DOHH2 (cell line): ENCODE results near the gene IFNE.

Source experiments
- H3F3A ChIP-seq: fragments of 200-600 bp; sonication (generic), shearing (Covaris generic); 2 replicates; pipeline ENCODE4 v1.6.0; 2016; ENCODE audit warnings: antibody characterized with exemption, mild to moderate bottlenecking; ENCODE audit not compliant: control insufficient read depth, insufficient read depth
- H3K27ac ChIP-seq: fragments of 200-600 bp; sonication (generic); 2 replicates; pipeline ENCODE4 v1.5.1; 2014; ENCODE audit warnings: low read depth, mild to moderate bottlenecking, low read length, moderate library complexity
- H3K27me3 ChIP-seq: fragments of 200-600 bp; sonication (generic); 2 replicates; pipeline ENCODE4 v1.6.1; 2014; ENCODE audit warnings: mild to moderate bottlenecking, low read length, mixed read lengths; ENCODE audit not compliant: control insufficient read depth
- H3K36me3 ChIP-seq: fragments of 200-600 bp; sonication (generic); 2 replicates; pipeline ENCODE4 v1.6.1; 2014; ENCODE audit warnings: mild to moderate bottlenecking, low read length, moderate library complexity, mixed read lengths; ENCODE audit not compliant: control insufficient read depth
- H3K4me1 ChIP-seq: fragments of 200-600 bp; sonication (generic); 2 replicates; pipeline ENCODE4 v1.6.1; 2014; ENCODE audit warnings: mild to moderate bottlenecking, low read length, mixed read lengths; ENCODE audit not compliant: control insufficient read depth
- H3K4me2 ChIP-seq: fragments of 200-600 bp; sonication (generic); 2 replicates; pipeline ENCODE4 v1.6.0; 2014; ENCODE audit warnings: mild to moderate bottlenecking, low read length, moderate library complexity
- H3K4me3 ChIP-seq: fragments of 200-600 bp; sonication (generic); 2 replicates; pipeline ENCODE4 v1.5.1; 2014; ENCODE audit warnings: mild to moderate bottlenecking, low read length, mixed read lengths
- H3K79me2 ChIP-seq: fragments of 200-600 bp; sonication (generic); 2 replicates; pipeline ENCODE4 v1.6.1; 2014; ENCODE audit warnings: mild to moderate bottlenecking, low read length, mixed read lengths; ENCODE audit not compliant: control insufficient read depth
- H3K9me2 ChIP-seq: fragments of 200-600 bp; sonication (generic); replicated peaks from 2 replicates; pipeline ENCODE4 v1.6.1; 2014; ENCODE audit warnings: mild to moderate bottlenecking, low read length, mixed read lengths; ENCODE audit not compliant: control insufficient read depth
- H3K9me3 ChIP-seq: fragments of 200-600 bp; sonication (generic); 2 replicates; pipeline ENCODE4 v1.6.1; 2014; ENCODE audit warnings: antibody characterized with exemption, low read length, mixed read lengths; ENCODE audit not compliant: control insufficient read depth, insufficient read depth
- H4K20me1 ChIP-seq: fragments of 200-600 bp; sonication (generic); 2 replicates; pipeline ENCODE4 v1.6.0; 2014; ENCODE audit warnings: low read depth, mild to moderate bottlenecking, antibody characterized with exemption, low read length, moderate library complexity; ENCODE audit not compliant: control insufficient read depth, insufficient read depth
- EZH2phosphoT487 ChIP-seq: fragments of 200-600 bp; sonication (generic); IDR thresholded peaks from 2 replicates; pipeline ENCODE4 v1.6.1; 2017; ENCODE audit warnings: borderline replicate concordance, mild to moderate bottlenecking, antibody characterized with exemption, low read length, moderate library complexity, mixed read lengths
- TF ChIP-seq, protein P1 (sequence below): fragments of 200-600 bp; sonication (generic); IDR thresholded peaks from one replicate; pipeline ENCODE4 v1.5.1; 2014; ENCODE audit warnings: antibody characterized with exemption, mild to moderate bottlenecking, low read depth, low read length; ENCODE audit not compliant: poor library complexity, severe bottlenecking

IFNE gene

DNA sequence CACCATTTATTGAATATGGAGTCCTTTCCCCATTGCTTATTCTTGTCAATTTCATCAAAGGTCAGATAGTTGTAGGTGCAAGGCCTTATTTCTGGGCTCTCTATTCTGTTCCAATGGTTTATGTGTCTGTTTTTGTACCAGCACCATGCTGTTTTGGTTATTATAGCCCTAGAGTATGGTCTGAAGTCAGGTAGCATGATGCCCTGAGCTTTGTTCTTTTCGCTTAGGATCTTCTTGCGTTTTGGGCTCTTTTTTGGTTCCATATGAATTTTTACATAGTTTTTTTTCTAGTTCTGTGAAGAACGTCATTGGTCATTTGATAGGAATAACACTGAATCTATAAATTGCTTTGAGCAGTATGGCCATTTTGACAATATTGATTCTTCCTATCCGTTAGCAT is 40.2 kb upstream of the IFNE start:
- H3K4me2 ChIP-seq: no peak overlapping the region
- no peaks in the 10 kb centered on the region for H3K9me2 ChIP-seq
- no peaks in the 10 kb centered on the region for H3K9me3 ChIP-seq
- H3K4me1 ChIP-seq: no peaks in the 10 kb centered on the region
- TF ChIP-seq, protein P1, sequence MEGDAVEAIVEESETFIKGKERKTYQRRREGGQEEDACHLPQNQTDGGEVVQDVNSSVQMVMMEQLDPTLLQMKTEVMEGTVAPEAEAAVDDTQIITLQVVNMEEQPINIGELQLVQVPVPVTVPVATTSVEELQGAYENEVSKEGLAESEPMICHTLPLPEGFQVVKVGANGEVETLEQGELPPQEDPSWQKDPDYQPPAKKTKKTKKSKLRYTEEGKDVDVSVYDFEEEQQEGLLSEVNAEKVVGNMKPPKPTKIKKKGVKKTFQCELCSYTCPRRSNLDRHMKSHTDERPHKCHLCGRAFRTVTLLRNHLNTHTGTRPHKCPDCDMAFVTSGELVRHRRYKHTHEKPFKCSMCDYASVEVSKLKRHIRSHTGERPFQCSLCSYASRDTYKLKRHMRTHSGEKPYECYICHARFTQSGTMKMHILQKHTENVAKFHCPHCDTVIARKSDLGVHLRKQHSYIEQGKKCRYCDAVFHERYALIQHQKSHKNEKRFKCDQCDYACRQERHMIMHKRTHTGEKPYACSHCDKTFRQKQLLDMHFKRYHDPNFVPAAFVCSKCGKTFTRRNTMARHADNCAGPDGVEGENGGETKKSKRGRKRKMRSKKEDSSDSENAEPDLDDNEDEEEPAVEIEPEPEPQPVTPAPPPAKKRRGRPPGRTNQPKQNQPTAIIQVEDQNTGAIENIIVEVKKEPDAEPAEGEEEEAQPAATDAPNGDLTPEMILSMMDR: no peak
- TF ChIP-seq EZH2phosphoT487: no peak
- H3K36me3 ChIP-seq: no peaks in the 10 kb centered on the region
- no peak overlapping the region for H3K4me3 ChIP-seq
- H3F3A ChIP-seq: no peaks in the 10 kb centered on the region
- no peaks in the 10 kb centered on the region for H3K79me2 ChIP-seq
- no peak overlapping the region for H3K27ac ChIP-seq
- H3K27me3 ChIP-seq: no peaks in the 10 kb centered on the region
- H4K20me1 ChIP-seq: no peaks in the 10 kb centered on the region

DNA sequence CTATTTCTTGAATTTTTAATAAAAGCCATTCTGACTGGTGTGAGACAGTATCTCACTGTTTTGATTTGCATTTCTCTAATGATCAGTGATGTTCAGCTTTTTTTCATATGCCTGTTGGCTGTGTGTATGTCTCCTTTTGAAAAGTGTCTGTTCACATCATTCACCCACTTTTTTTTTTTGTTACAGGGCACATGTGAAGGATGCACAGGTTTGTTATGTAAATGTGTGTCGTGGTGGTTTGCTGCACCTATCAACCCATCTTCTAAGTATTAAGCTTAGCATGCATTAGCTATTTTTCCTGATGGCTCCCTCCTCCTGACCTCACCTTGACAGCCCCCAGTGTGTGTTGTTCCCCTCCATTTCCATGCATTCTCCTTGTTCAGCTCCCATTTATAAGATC is 39.3 kb upstream of the IFNE start:
- Histone ChIP-seq H3K9me2 (no peaks in the 10 kb centered on the region), H4K20me1 (no peaks in the 10 kb centered on the region), H3K4me3 (no peak overlapping the region), H3K79me2 (no peaks in the 10 kb centered on the region), H3K4me2 (no peak overlapping the region), H3K27ac (no peak overlapping the region), H3K4me1 (no peaks in the 10 kb centered on the region), H3F3A (no peaks in the 10 kb centered on the region), H3K9me3 (no peaks in the 10 kb centered on the region), H3K36me3 (no peaks in the 10 kb centered on the region), H3K27me3 (no peaks in the 10 kb centered on the region)
- TF ChIP-seq, protein P1: no peak
- TF ChIP-seq EZH2phosphoT487: no peak

DNA sequence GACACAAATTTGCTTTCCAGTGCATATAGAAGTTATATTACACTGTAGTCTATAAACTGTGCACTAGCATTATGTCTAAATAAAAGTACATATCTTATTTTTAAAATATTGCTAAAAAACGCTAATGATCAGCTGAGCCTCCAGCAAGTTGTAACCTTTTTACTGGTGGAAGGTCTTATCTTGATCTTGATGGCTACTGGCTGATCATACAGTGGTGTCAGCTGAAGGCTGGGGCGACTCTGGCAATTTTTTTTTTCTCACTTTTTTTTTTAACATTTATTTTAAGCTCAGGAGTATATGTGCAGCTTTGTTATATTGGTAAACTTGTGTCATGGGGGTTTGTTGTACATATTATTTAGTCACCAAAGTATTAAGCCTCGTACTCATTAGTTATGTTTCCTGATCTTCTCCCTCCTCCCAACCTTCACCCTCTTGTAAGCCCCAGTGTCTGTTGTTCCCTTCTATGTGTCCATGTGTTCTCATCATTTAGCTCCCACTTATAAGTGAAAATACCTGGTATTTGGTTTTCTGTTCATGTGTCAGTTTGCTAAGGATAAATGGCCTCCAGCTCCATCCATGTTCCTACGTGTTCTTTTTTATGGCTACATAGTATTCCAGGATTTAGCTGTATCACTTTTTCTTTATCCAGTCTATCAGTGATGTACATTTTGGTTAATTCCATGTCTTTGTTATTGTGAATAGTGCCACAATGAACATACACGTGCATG is 38.6 kb upstream of the IFNE start:
- Histone ChIP-seq H4K20me1 (no peaks in the 10 kb centered on the region), H3K4me1 (no peaks in the 10 kb centered on the region), H3K9me3 (no peaks in the 10 kb centered on the region), H3K27ac (no peak overlapping the region), H3K36me3 (no peaks in the 10 kb centered on the region), H3K4me3 (no peak overlapping the region), H3K79me2 (no peaks in the 10 kb centered on the region), H3K4me2 (no peak overlapping the region), H3F3A (no peaks in the 10 kb centered on the region), H3K27me3 (no peaks in the 10 kb centered on the region), H3K9me2 (no peaks in the 10 kb centered on the region)
- TF ChIP-seq, protein P1: no peak
- TF ChIP-seq EZH2phosphoT487: no peak
